D721Med (cell line): ENCODE measurements around the gene ANKH.

Experiments
- DNase-seq: peaks from one replicate; pipeline ENCODE4 v3.0.0; 2011; ENCODE audit warnings: low spot score; ENCODE audit not compliant: insufficient read length
- FAIRE-seq: peaks from 2 replicates; lab custom pipeline; 2011; peaks lifted over from hg19 to GRCh38; lab: Jason Lieb, UNC
- TF ChIP-seq, protein P1 (sequence below): IDR thresholded peaks from 2 replicates; pipeline ENCODE4 v1.5.1; 2012; ENCODE audit warnings: mild to moderate bottlenecking, control low read depth; ENCODE audit not compliant: insufficient read depth; ENCODE audit errors: missing control alignments

Gene ANKH

GRCh38 chr5:14698495-14698894 is 173.1 kb downstream of the ANKH start:
- DNase-seq (no peak), FAIRE-seq (no peak)
- TF ChIP-seq, protein P1, sequence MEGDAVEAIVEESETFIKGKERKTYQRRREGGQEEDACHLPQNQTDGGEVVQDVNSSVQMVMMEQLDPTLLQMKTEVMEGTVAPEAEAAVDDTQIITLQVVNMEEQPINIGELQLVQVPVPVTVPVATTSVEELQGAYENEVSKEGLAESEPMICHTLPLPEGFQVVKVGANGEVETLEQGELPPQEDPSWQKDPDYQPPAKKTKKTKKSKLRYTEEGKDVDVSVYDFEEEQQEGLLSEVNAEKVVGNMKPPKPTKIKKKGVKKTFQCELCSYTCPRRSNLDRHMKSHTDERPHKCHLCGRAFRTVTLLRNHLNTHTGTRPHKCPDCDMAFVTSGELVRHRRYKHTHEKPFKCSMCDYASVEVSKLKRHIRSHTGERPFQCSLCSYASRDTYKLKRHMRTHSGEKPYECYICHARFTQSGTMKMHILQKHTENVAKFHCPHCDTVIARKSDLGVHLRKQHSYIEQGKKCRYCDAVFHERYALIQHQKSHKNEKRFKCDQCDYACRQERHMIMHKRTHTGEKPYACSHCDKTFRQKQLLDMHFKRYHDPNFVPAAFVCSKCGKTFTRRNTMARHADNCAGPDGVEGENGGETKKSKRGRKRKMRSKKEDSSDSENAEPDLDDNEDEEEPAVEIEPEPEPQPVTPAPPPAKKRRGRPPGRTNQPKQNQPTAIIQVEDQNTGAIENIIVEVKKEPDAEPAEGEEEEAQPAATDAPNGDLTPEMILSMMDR: no peak

- FAIRE-seq (no peak), DNase-seq (no peak)
- TF ChIP-seq, protein P1: no peak
Observed at GRCh38 chr5:14696851-14697250, 174.7 kb downstream of the ANKH start.

DNA sequence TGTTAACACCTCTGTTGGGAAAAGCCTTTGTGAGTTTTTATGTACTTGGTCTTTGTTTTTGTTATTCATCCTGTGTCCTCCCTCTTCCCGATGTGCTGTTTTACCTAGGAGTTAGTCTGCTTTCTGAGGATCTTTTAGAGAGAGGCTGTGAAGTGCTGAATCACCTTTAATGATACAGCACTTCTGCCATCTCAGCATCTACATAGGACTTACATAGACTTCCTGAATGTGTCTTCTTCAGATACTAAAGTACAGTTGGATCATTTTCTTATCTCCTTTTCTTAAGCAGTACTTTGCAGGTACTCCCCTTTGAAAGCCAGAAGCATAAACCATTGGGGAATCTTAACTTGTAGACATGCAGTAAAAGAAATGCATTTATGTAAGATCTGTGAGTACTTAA is 175.5 kb downstream of the ANKH start:
- FAIRE-seq (no peak), DNase-seq (no peak)
- TF ChIP-seq, protein P1: no peak

- DNase-seq (no peak), FAIRE-seq (no peak)
- TF ChIP-seq, protein P1: no peak
Observed at GRCh38 chr5:14695152-14695551, 176.4 kb downstream of the ANKH start.

- TF ChIP-seq, protein P1: no peak
- DNase-seq (no peak), FAIRE-seq (no peak)
Observed at GRCh38 chr5:14693070-14693469, 178.5 kb downstream of the ANKH start.

- no peak for FAIRE-seq
- no peak for DNase-seq
- TF ChIP-seq, protein P1: no peak
Observed at GRCh38 chr5:14687023-14687665, 184.4 kb downstream of the ANKH start.

DNA sequence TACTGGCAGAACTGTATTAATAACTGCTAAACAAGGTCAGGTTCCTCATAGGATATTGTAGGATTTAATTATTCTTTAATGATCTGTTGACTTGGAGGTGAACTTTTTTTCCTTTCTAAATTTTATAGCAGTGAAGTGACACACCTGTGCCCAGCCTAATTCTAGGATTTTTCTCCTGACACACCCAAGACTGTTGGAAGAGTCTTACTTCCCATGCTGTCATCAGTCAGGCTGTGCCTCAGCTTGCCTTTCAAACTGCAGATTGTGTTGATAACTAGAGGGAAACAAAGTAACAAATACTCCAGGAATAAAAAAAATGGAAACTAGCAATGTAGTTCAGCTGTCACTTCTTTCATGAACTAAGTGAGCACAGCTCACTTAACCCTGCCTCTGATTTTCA is 185.1 kb downstream of the ANKH start:
- FAIRE-seq: no peak
- DNase-seq: no peak
- TF ChIP-seq, protein P1: no peak
